SK-N-SH treated with all-trans-retinoic acid at 6 μM for 48 hours (cell line): ENCODE results near the gene FBLL1.

Experiments used
- CSRNP3 ChIP-seq: fragments of 250-450 bp; sonication (Bioruptor Pico); IDR thresholded peaks from 2 replicates; pipeline ENCODE4 v1.5.1; 2021; ENCODE audit warnings: mild to moderate bottlenecking, moderate library complexity
- GLIS3 ChIP-seq: fragments of 250-450 bp; sonication (Bioruptor Pico); IDR thresholded peaks from 2 replicates; pipeline ENCODE4 v1.5.0; 2020; ENCODE audit warnings: mild to moderate bottlenecking, moderate library complexity
- OSR1 ChIP-seq: fragments of 250-450 bp; sonication (Bioruptor Pico); IDR thresholded peaks from 2 replicates; pipeline ENCODE4 v1.8.0; 2022; ENCODE audit warnings: moderate library complexity, mild to moderate bottlenecking, inconsistent platforms
- PPARA ChIP-seq: fragments of 250-450 bp; sonication (Bioruptor Pico); IDR thresholded peaks from 2 replicates; pipeline ENCODE4 v1.5.0; 2020; ENCODE audit warnings: mild to moderate bottlenecking, borderline replicate concordance

DNA sequence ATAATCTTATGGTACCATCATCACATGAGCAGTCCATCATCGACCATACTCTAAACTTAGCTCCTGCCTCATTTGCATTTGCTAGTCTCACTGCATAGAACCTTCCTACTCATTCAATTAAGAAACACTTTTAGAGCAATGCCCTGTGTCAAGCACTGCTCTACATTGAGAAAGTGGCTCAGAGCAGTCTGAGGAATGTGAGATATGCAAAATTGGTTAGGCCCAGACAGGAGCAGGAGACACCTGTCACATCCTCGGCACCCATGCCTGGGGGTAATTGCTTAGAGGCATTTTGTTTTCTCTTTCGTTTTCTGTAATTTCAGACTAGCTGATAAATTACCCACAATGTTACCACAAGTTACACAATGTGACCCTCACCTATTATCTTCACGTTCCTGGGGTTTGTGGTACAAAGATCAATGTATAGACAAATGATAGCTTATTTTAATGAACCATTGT, 47.7 kb upstream of the FBLL1 start:
- no peak for TF ChIP-seq OSR1 (CRISPR knock-in tag)
- no peak for TF ChIP-seq GLIS3 (CRISPR knock-in tag)
- no peak for TF ChIP-seq PPARA (CRISPR knock-in tag)
- no peak for TF ChIP-seq CSRNP3 (CRISPR knock-in tag)
